CD14-positive monocyte (primary cell): ENCODE results near the gene SBSN. TPM values are rescaled to one million over a fixed set of nuclear protein-coding genes. Genes with fewer than 3 reads are reported as not detected.

ENCODE experiments used
- DNase-seq, 3 donors: peaks; one replicate each; pipeline ENCODE4 v3.0.0-alpha.2; 2011 to 2022
- H2AFZ ChIP-seq: 2 replicates; pipeline ENCODE4 v1.6.0; 2012; ENCODE audit warnings: mild to moderate bottlenecking, low read depth, low read length, inconsistent platforms; ENCODE audit not compliant: insufficient read depth, poor library complexity, severe bottlenecking
- H3K27ac ChIP-seq, 2 donors: 1 replicate in 1 of 2; 2 replicates in 1 of 2; pipeline ENCODE4 v1.5.1; 2012 to 2013; ENCODE audit warnings: low read length in 2 of 2, control low read depth in 1 of 2, inconsistent platforms in 1 of 2, low read depth in 1 of 2, mild to moderate bottlenecking in 1 of 2
- H3K27me3 ChIP-seq, 2 donors: one replicate each; pipeline versions ENCODE4 v1.6.0 to v1.6.1; 2011 to 2013; ENCODE audit warnings: low read length in 2 of 2; ENCODE audit not compliant: control insufficient read depth in 2 of 2, insufficient read depth in 2 of 2
- H3K36me3 ChIP-seq, 2 donors: replicated peaks in 1 of 2; 1 replicate in 1 of 2; 2 replicates in 1 of 2; pipeline versions ENCODE4 v1.5.1 to v1.6.1; 2012 to 2013; ENCODE audit warnings: low read length in 2 of 2, control low read depth in 1 of 2, inconsistent platforms in 1 of 2, mild to moderate bottlenecking in 1 of 2; ENCODE audit not compliant: insufficient read depth in 2 of 2, control insufficient read depth in 1 of 2
- H3K4me1 ChIP-seq, 2 donors: 1 replicate in 1 of 2; 2 replicates in 1 of 2; pipeline versions ENCODE4 v1.5.1 to v1.6.1; 2012 to 2013; ENCODE audit warnings: low read length in 2 of 2, control low read depth in 1 of 2, inconsistent platforms in 1 of 2, mild to moderate bottlenecking in 1 of 2, moderate library complexity in 1 of 2; ENCODE audit not compliant: insufficient read depth in 2 of 2, control insufficient read depth in 1 of 2
- H3K4me2 ChIP-seq: replicated peaks from 2 replicates; pipeline ENCODE3; 2012; ENCODE audit warnings: low read length, moderate library complexity, mild to moderate bottlenecking; ENCODE audit not compliant: poor library complexity, severe bottlenecking; ENCODE audit errors: extremely low read depth
- H3K4me3 ChIP-seq, 3 experiments: fragments of 200-600 bp in 1 of 3; sonication (generic) in 1 of 3; replicated peaks in 1 of 3; 1 replicate in 2 of 3; 2 replicates in 1 of 3; pipeline ENCODE4 v1.5.1; 2011 to 2013; ENCODE audit warnings: low read length in 3 of 3, mild to moderate bottlenecking in 3 of 3, control low read depth in 2 of 3, low read depth in 2 of 3, inconsistent platforms in 1 of 3, moderate library complexity in 1 of 3
- H3K79me2 ChIP-seq: 2 replicates; pipeline ENCODE4 v1.6.0; 2012; ENCODE audit warnings: mild to moderate bottlenecking, control low read depth, inconsistent platforms, low read length, moderate library complexity; ENCODE audit not compliant: insufficient read depth
- H3K9ac ChIP-seq: 2 replicates; pipeline ENCODE4 v1.6.0; 2017; ENCODE audit warnings: low read length, mild to moderate bottlenecking; ENCODE audit not compliant: insufficient read depth, poor library complexity, severe bottlenecking
- H3K9me3 ChIP-seq, 2 donors: replicated peaks in 1 of 2; 1 replicate in 1 of 2; 2 replicates in 1 of 2; pipeline versions ENCODE4 v1.5.1 to v1.6.1; 2012 to 2013; ENCODE audit warnings: low read length in 2 of 2, control low read depth in 1 of 2; ENCODE audit not compliant: control insufficient read depth in 1 of 2, insufficient read depth in 1 of 2
- H4K20me1 ChIP-seq: 2 replicates; pipeline ENCODE4 v1.6.0; 2012; ENCODE audit warnings: mild to moderate bottlenecking, low read length, control low read depth, moderate library complexity; ENCODE audit not compliant: insufficient read depth
- H3K27ac Mint-ChIP-seq, 7 donors: one replicate each; pipeline ENCODE4 v1.8.0; 2020; ENCODE audit warnings: mild to moderate bottlenecking in 7 of 7, mixed read lengths in 7 of 7, moderate library complexity in 6 of 7, inconsistent platforms in 2 of 7
- H3K27me3 Mint-ChIP-seq, 3 donors: one replicate each; pipeline ENCODE4 v1.8.0; 2021 to 2022; ENCODE audit warnings: low read depth in 3 of 3, mild to moderate bottlenecking in 3 of 3, mixed read lengths in 3 of 3, moderate library complexity in 3 of 3, inconsistent platforms in 1 of 3
- H3K36me3 Mint-ChIP-seq, 2 donors: one replicate each; pipeline ENCODE4 v1.8.0; 2020; ENCODE audit warnings: mixed read lengths in 2 of 2, inconsistent platforms in 1 of 2, mild to moderate bottlenecking in 1 of 2
- H3K4me1 Mint-ChIP-seq: one replicate; pipeline ENCODE4 v1.8.0; 2020; ENCODE audit warnings: mild to moderate bottlenecking, mixed read lengths
- H3K4me3 Mint-ChIP-seq, 2 donors: one replicate each; pipeline ENCODE4 v1.8.0; 2020; ENCODE audit warnings: mild to moderate bottlenecking in 2 of 2, mixed read lengths in 2 of 2, moderate library complexity in 1 of 2
- H3K9me3 Mint-ChIP-seq, 7 donors: one replicate each; pipeline ENCODE4 v1.8.0; 2020 to 2022; ENCODE audit warnings: mixed read lengths in 7 of 7, mild to moderate bottlenecking in 6 of 7, moderate library complexity in 6 of 7, inconsistent platforms in 2 of 7
- CTCF ChIP-seq: fragments of 200-600 bp; IDR thresholded peaks from one replicate; pipeline ENCODE4 v1.8.0; 2022; ENCODE audit warnings: antibody characterized with exemption, mild to moderate bottlenecking
- WGBS: methylation state at CpG from one replicate; pipeline ENCODE4 v1.1.5; 2013; ENCODE audit warnings: missing lambda C conversion rate; ENCODE audit not compliant: insufficient coverage; 5-methylcytosine and 5-hydroxymethylcytosine counted together
- intact Hi-C, 2 donors: fragments of 100-400 bp; cut with micrococcal nuclease; formaldehyde crosslinking; loops; one replicate each; pipeline versions ENCODE4 v1.15.0 to v1.15.1; 2023
- polyA plus RNA-seq, 3 donors: library from polyadenylated mRNA; depleted of rRNA in 1 of 3; unstranded in 2 of 3; stranded (reverse) in 1 of 3; fragments of 300-500 nt in 2 of 3; fragments of >200 nt in 1 of 3; fragmentation: Illumina TruSeq in 2 of 3; gene quantifications; 1 replicate in 2 of 3; 2 replicates in 1 of 3; pipeline ENCODE4 v1.2.3, GENCODE V29; 2012 to 2021

The SBSN gene
- polyA plus RNA-seq, 3 donors: not detected

GRCh38 chr19:35554076-35554475, 26.0 kb upstream of the SBSN start:
- Mint-ChIP-seq H3K4me3 (peak overlapping the region in 1 of 2 donors; percentile 9), H3K27ac (no peak overlapping the region), H3K9me3 (peaks cover 0 to 7% (median 2%) of the 10 kb centered on the region in 7 donors), H3K27me3 (peaks cover 22 to 30% (median 24%) of the 10 kb centered on the region in 3 donors), H3K36me3 (peaks cover 7 to 8% of the 10 kb centered on the region in 2 donors), H3K4me1 (peaks cover 12% of the 10 kb centered on the region)
- peaks cover 11 to 14% of the 10 kb centered on the region in 2 donors for H3K4me1 ChIP-seq
- intact Hi-C loops: no loop called here
- H3K4me3 ChIP-seq: no peak overlapping the region
- H4K20me1 ChIP-seq: peaks cover 4% of the 10 kb centered on the region
- no peak overlapping the region for H3K9ac ChIP-seq
- no peak for TF ChIP-seq CTCF
- H3K36me3 ChIP-seq: no peaks in the 10 kb centered on the region
- no peaks in the 10 kb centered on the region for H3K79me2 ChIP-seq
- no peak overlapping the region for H3K27ac ChIP-seq
- 92% methylated on average over 3 of the region's 5 CpGs for WGBS
- no peak overlapping the region for H2AFZ ChIP-seq
- no peak for DNase-seq
- H3K27me3 ChIP-seq: peaks cover 0 to 16% of the 10 kb centered on the region in 2 donors
- H3K4me2 ChIP-seq: no peak overlapping the region
- peaks cover 0 to 5% of the 10 kb centered on the region in 2 donors for H3K9me3 ChIP-seq

- intact Hi-C loops: no loop called here
- H3K4me3 ChIP-seq: no peak overlapping the region
- H3K27ac ChIP-seq: no peak overlapping the region
- H3K4me1 ChIP-seq: peaks cover 10 to 12% of the 10 kb centered on the region in 2 donors
- H3K9me3 ChIP-seq: no peaks in the 10 kb centered on the region
- 78% methylated on average over 11 of the region's 14 CpGs for WGBS
- H3K4me2 ChIP-seq: no peak overlapping the region
- H3K79me2 ChIP-seq: no peaks in the 10 kb centered on the region
- peaks cover 4% of the 10 kb centered on the region for H4K20me1 ChIP-seq
- Mint-ChIP-seq H3K4me3 (no peak overlapping the region), H3K9me3 (peaks cover 0 to 5% (median 2%) of the 10 kb centered on the region in 7 donors), H3K36me3 (peaks cover 8 to 12% of the 10 kb centered on the region in 2 donors), H3K4me1 (peaks cover 13% of the 10 kb centered on the region), H3K27me3 (peaks cover 18 to 24% (median 18%) of the 10 kb centered on the region in 3 donors), H3K27ac (no peak overlapping the region)
- H3K36me3 ChIP-seq: no peaks in the 10 kb centered on the region
- no peak overlapping the region for H2AFZ ChIP-seq
- no peak for TF ChIP-seq CTCF
- no peak overlapping the region for H3K9ac ChIP-seq
- H3K27me3 ChIP-seq: peaks cover 0 to 11% of the 10 kb centered on the region in 2 donors
- DNase-seq: no peak
Measured at GRCh38 chr19:35553385-35554000, 25.4 kb upstream of the SBSN start.
